ENCODE data around the gene SMIM15. TPM values are rescaled to one million over a fixed set of nuclear protein-coding genes. Genes with fewer than 3 reads are reported as not detected.

SMIM15 gene
- total and polyA plus RNA-seq, 3 experiments from 2014 or later, result 44.4 to 91.6 (median 88.7) TPM

Other genes with a start within 250 kb of the SMIM15 start
- gene ERCC8, start 217.4 kb downstream of the SMIM15 start, total RNA-seq, result 10 to 100 TPM; 14.0 to 14.4 TPM
- gene ERCC8, start 217.4 kb downstream of the SMIM15 start, polyA plus RNA-seq, result 11.8 TPM
- gene NDUFAF2, start 217.3 kb downstream of the SMIM15 start, total RNA-seq, result 10 to 100 TPM; 43.9 to 46.8 TPM
- gene NDUFAF2, start 217.3 kb downstream of the SMIM15 start, polyA plus RNA-seq, result 37.7 TPM
- 1 to 10 TPM; 5.9 to 6.0 TPM for gene ZSWIM6, start 169.8 kb upstream of the SMIM15 start, total RNA-seq
- gene ZSWIM6, start 169.8 kb upstream of the SMIM15 start, polyA plus RNA-seq, result 0.64 TPM

All from CD8-positive, alpha-beta memory T cell (primary cell).